ENCODE data around the gene MLLT3.
"Not testable (repeated sequence)": the region's sequence is repeated elsewhere in the genome, so short reads cannot be mapped to it uniquely, and the experiment has no call there.

The MLLT3 gene

GRCh38 chr9:20599195-20599594 lies 23.1 kb downstream of the MLLT3 start:
- in situ Hi-C loops (cut with HindIII; ENCODE audit: low sequenced_read_pairs): no loop called here

DNA sequence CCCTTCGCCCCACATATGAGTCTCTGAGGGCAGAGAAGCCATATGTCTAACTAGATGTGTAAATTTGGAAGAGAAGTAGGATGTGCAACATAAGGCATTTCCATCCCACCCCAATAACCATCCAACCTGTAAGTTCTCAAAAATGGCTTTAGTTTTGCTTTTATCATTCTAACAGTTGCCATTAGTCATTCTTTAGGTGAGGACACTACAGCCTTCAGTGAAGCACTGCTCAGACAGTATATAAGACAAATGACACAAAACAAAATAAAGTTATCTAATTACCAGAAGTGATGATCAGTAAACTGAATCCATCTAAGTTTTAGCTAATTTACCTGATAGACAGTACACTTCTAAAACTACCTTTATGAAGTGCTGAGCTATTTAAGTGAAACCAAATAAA lies 23.9 kb downstream of the MLLT3 start:
- in situ Hi-C loops (cut with HindIII; ENCODE audit: low sequenced_read_pairs): no loop called here

GRCh38 chr9:20597862-20598261 lies 24.4 kb downstream of the MLLT3 start:
- in situ Hi-C loops (cut with HindIII; ENCODE audit: low sequenced_read_pairs): no loop called here

DNA sequence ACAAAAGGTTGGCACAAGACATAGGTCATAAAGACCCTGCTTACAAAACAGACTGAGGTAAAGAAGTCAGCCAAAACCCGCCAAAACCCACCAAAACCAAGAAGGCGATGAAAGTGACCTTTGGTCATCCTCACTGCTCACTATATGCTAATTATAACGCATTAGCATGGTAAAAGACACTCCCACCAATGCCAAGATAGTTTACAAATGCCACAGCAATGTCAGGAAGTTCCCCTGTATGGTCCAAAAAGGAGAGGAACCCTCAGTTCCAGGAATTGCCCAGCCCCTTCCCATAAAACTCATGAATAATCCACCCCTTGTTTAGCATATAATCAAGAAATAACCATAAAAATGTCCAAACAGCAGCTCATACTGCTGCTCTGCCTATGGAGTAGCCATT lies 27.7 kb downstream of the MLLT3 start:
- in situ Hi-C loops (cut with HindIII; ENCODE audit: low sequenced_read_pairs): no loop called here

DNA sequence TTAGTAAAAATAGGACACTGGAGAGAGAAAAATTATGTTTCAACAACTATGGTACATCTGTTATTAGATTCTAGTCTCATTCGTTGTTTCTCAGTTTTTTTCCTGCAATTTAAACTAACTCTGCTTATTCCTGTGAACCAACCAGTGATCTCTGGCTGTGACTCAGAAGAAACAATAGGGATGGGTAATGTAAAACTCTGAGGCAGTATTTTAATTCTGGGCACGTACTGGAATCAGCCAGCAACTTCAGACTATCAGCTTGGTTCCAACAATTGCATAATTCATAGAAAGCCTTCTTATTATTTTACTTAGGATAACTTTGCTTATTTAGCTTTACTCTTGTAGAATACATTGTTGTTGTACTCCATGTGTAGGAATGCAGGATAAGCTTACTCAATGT lies 28.8 kb downstream of the MLLT3 start:
- in situ Hi-C loops (cut with HindIII; ENCODE audit: low sequenced_read_pairs): no loop called here

DNA sequence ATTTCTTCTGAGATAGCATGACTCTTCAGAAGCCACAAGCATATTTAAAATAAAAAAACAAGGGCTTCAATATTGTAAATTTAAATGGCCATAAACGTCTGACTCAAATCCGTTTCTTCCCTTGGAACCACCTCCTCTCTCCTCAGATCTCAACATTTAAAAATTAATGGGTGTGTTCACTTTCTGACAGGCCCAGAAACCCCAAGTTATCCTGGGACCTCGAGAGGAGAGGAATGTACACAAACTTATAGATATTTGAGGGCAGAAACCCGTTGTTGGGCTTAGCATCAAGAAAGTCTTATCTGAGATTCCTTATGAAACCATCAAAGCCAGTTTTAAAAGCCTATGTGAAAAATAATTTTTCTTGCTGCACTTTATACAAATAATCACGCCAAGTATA lies 29.2 kb downstream of the MLLT3 start:
- in situ Hi-C loops (cut with HindIII; ENCODE audit: low sequenced_read_pairs): no loop called here

GRCh38 chr9:20592673-20593072 lies 29.6 kb downstream of the MLLT3 start:
- in situ Hi-C loops (cut with HindIII; ENCODE audit: low sequenced_read_pairs): no loop called here

- in situ Hi-C loops (cut with HindIII; ENCODE audit: low sequenced_read_pairs): no loop called here
These were observed 31.1 kb downstream of the MLLT3 start for GRCh38 chr9:20591223-20591622.

GRCh38 chr9:20584968-20585643 lies 37.2 kb downstream of the MLLT3 start:
- in situ Hi-C loops (cut with HindIII; ENCODE audit: low sequenced_read_pairs): no loop called here

- in situ Hi-C loops (cut with HindIII; ENCODE audit: low sequenced_read_pairs): not testable (repeated sequence)
These were observed 39.2 kb downstream of the MLLT3 start for GRCh38 chr9:20583088-20583487.

GRCh38 chr9:20582150-20582549 lies 40.1 kb downstream of the MLLT3 start:
- in situ Hi-C loops (cut with HindIII; ENCODE audit: low sequenced_read_pairs): no loop called here

DNA sequence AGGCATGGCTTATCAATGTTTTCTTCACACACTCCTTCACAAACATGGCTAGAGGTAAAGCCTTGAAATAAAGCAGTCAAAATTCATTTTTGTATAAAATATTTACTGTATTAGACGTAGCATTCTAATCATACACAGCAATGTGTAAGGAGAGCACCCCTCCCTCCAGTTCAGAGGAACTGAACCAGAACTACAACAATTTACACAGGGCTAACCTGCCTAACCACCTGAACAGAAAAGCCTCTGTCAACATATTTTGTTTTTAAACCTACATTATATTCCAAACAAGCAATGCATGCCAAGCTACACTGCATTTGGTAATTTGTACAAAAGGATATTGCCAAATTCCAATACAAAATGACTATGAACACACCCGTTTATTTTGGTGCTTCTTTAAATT lies 41.6 kb downstream of the MLLT3 start:
- in situ Hi-C loops (cut with HindIII; ENCODE audit: low sequenced_read_pairs): no loop called here

- in situ Hi-C loops (cut with HindIII; ENCODE audit: low sequenced_read_pairs): no loop called here
These were observed 42.6 kb downstream of the MLLT3 start for GRCh38 chr9:20579524-20580314.

DNA sequence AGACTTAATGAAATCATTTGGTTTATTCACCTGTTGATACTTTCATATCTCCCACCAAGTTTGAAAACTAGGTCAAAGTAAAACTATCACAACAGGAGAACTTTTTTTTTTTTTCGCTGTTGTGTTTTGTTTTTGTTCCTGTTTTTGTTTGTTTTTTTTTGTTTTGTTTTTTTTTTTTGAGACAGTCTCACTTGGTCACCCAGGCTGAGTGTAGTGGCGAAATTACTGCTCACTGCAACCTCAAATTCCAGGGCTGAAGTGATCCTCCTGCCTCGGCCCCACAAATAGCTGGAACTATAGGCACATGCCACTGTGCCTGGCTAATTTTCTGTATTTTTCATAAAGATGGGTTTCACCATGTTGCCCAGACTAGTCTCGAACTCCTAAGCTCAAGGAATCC lies 49.3 kb downstream of the MLLT3 start:
- in situ Hi-C loops (cut with HindIII; ENCODE audit: low sequenced_read_pairs): no loop called here

GRCh38 chr9:20570756-20571155 lies 51.5 kb downstream of the MLLT3 start:
- in situ Hi-C loops (cut with HindIII; ENCODE audit: low sequenced_read_pairs): no loop called here

- in situ Hi-C loops (cut with HindIII; ENCODE audit: low sequenced_read_pairs): no loop called here
These were observed 52.2 kb downstream of the MLLT3 start for GRCh38 chr9:20570087-20570486.

DNA sequence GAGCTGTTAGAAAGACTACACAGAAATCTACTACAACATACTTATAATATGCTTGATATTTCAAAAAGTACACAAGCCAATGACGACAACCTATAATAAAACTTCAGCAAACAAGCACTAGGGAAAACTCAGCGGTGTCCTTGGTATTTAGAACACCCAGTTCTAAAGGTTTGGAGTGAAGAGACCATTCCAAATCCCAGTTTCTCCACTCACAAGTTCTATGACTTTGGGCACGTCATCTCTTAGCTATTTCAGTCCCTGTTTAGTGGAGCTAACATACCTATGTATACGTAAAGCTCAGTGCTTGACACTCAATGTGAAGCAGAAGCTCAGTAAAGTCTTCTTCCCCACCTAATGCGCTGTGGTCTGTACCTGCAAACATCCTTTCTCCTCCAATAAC lies 52.8 kb downstream of the MLLT3 start:
- in situ Hi-C loops (cut with HindIII; ENCODE audit: low sequenced_read_pairs): no loop called here

- in situ Hi-C loops (cut with HindIII; ENCODE audit: low sequenced_read_pairs): no loop called here
These were observed 53.9 kb downstream of the MLLT3 start for GRCh38 chr9:20568400-20568799.

DNA sequence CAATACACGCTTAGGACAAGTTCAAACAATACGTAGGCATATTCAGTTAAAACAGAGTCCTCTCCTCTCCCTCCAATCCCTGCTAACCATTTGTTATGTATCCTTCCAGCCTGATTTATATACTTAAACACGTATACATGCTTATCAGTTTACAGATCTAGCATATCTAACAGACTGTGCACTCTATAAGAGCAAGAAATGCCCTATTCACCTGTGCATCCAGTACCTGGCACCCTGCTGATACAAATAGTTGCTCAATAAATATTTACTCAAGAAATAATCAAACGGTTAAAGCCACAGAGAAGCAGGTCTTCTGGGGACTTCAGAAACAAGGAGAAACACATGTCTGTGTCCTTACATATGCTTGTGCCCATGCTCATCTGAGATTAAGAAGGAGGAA lies 55.9 kb downstream of the MLLT3 start:
- in situ Hi-C loops (cut with HindIII; ENCODE audit: low sequenced_read_pairs): no loop called here

GRCh38 chr9:20564650-20565049 lies 57.6 kb downstream of the MLLT3 start:
- in situ Hi-C loops (cut with HindIII; ENCODE audit: low sequenced_read_pairs): no loop called here

GRCh38 chr9:20563917-20564316 lies 58.4 kb downstream of the MLLT3 start:
- in situ Hi-C loops (cut with HindIII; ENCODE audit: low sequenced_read_pairs): no loop called here

DNA sequence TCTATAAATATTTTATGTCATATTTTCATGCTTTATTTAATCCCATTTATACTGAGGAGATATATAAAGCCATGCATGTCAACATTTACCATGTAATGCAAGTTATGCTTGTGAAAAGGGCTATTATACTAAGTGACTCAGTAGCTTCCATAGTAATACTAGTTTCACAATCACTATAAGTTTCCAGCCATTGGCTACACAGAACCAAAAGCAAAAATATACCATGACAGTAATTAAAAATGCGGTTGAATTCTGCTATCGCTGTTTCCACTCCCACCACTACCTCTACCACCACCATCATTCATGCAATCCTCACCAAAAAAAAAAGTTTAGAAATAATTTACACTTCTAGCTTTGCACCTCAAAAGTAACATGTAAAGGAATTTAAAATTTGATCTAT lies 60.2 kb downstream of the MLLT3 start:
- in situ Hi-C loops (cut with HindIII; ENCODE audit: low sequenced_read_pairs): no loop called here

DNA sequence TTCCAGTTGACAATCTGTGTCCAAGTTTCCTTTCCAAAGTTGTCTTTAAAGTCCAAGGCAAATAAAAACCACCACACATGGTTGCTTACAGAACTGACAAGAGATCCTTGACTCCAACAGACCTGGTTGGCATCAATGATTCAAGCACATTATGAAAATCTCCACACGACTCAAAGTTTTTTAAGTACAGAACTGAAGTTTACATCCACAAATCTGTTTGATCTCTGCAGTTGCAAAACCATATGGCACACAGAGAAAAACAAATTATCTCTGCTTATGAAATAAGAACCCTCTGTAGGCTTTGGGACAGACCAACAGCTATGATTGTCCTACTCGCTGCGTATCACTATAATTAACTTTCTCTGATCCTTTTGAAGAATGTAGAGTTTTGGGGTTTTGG lies 60.8 kb downstream of the MLLT3 start:
- in situ Hi-C loops (cut with HindIII; ENCODE audit: low sequenced_read_pairs): no loop called here
